ENCODE results near the gene JPT1.

JPT1 gene

GRCh38 chr17:75116737-75117136 is 37.6 kb downstream of the JPT1 start:
- DNase-seq (ENCODE audit: low read depth): no peak
- TF ChIP-seq CTCF (IDR thresholded peaks at IDR 0.05; ENCODE audit: insufficient read depth, low read depth, low read length, missing control alignments): no peak
- no peak overlapping the region for H3K4me3 ChIP-seq (ENCODE audit: low read depth, low read length)

GRCh38 chr17:75115555-75115954 is 38.8 kb downstream of the JPT1 start:
- DNase-seq (ENCODE audit: low read depth): no peak
- H3K4me3 ChIP-seq (ENCODE audit: low read depth, low read length): no peak overlapping the region
- no peak for TF ChIP-seq CTCF (IDR thresholded peaks at IDR 0.05; ENCODE audit: insufficient read depth, low read depth, low read length, missing control alignments)

- TF ChIP-seq CTCF (IDR thresholded peaks at IDR 0.05; ENCODE audit: insufficient read depth, low read depth, low read length, missing control alignments): no peak
- peak overlapping the region; percentile 65 for H3K4me3 ChIP-seq (ENCODE audit: low read depth, low read length)
- peak; percentile 55 for DNase-seq (ENCODE audit: low read depth)
These were observed 39.6 kb downstream of the JPT1 start for GRCh38 chr17:75114552-75115314.

GRCh38 chr17:75113798-75114551 is 40.3 kb downstream of the JPT1 start:
- peak overlapping the region; percentile 65 for H3K4me3 ChIP-seq (ENCODE audit: low read depth, low read length)
- DNase-seq (ENCODE audit: low read depth): peak; percentile 97
- peak; percentile 88 for TF ChIP-seq CTCF (IDR thresholded peaks at IDR 0.05; ENCODE audit: insufficient read depth, low read depth, low read length, missing control alignments)

- no peak overlapping the region for H3K4me3 ChIP-seq (ENCODE audit: low read depth, low read length)
- TF ChIP-seq CTCF (IDR thresholded peaks at IDR 0.05; ENCODE audit: insufficient read depth, low read depth, low read length, missing control alignments): no peak
- no peak for DNase-seq (ENCODE audit: low read depth)
These were observed 42.5 kb downstream of the JPT1 start for GRCh38 chr17:75111777-75112335.

- TF ChIP-seq CTCF (IDR thresholded peaks at IDR 0.05; ENCODE audit: insufficient read depth, low read depth, low read length, missing control alignments): no peak
- DNase-seq (ENCODE audit: low read depth): peak; percentile 37
- H3K4me3 ChIP-seq (ENCODE audit: low read depth, low read length): peak overlapping the region; percentile 93
These were observed 43.9 kb downstream of the JPT1 start for GRCh38 chr17:75110234-75110937.
